ENCODE results near the gene TIFAB.
A peak's percentile ranks its signal among the peaks of the same experiment; 100 is the strongest.

The TIFAB gene

GRCh38 chr5:135398855-135399793 lies 53.0 kb downstream of the TIFAB start, which contains the start of gene MACROH2A1:
TSS of gene MACROH2A1 (minus strand) at chr5:135399231. CDS start at chr5:135389093, 10,138 bp downstream.
- in situ Hi-C loops (cut with MboI; ENCODE audit: low pct_unique_long_range_greater_than_20kb, low sequenced_read_pairs), result no loop called here
- DNase-seq, result peak; percentile 69

GRCh38 chr5:135398160-135398854 lies 53.8 kb downstream of the TIFAB start:
- peak; percentile 40 for DNase-seq
- in situ Hi-C loops (cut with MboI; ENCODE audit: low pct_unique_long_range_greater_than_20kb, low sequenced_read_pairs), result no loop called here
